Omental fat pad (tissue), 4 donors: ENCODE measurements around the gene ZNF341. TPM values are rescaled to one million over a fixed set of nuclear protein-coding genes. Genes with fewer than 3 reads are reported as not detected.

Source experiments
- ATAC-seq: fragments of 150-250 bp; one replicate; pipeline ENCODE4 v1.9.1; 2016; ENCODE audit warnings: mild to moderate bottlenecking, moderate library complexity; ENCODE audit not compliant: low FRiP score
- DNase-seq: peaks from one replicate; pipeline ENCODE4 v3.0.0-alpha.2; 2019; ENCODE audit warnings: low spot score
- CTCF ChIP-seq, 3 donors: fragments of 450-650 bp; IDR thresholded peaks; one replicate each; pipeline ENCODE4 v1.5.1; 2016 to 2017; ENCODE audit warnings: antibody characterized with exemption in 3 of 3, mild to moderate bottlenecking in 3 of 3, moderate library complexity in 2 of 3
- total RNA-seq, 4 donors: library from RNA; depleted of rRNA; stranded (reverse); fragments of >200 nt; gene quantifications; one replicate each; pipeline ENCODE4 v1.1.0, GENCODE V29; 2016

Gene ZNF341
- total RNA-seq, 4 donors from 2014 or later = 1.6 to 2.3 (median 2.0) TPM

GRCh38 chr20:33724439-33725094 is 7.2 kb upstream of the ZNF341 start:
- ATAC-seq (no peak), DNase-seq (no peak)
- no peak for TF ChIP-seq CTCF (IDR thresholded peaks at IDR 0.05)

GRCh38 chr20:33725607-33726264 is 6.1 kb upstream of the ZNF341 start:
- no peak for DNase-seq
- TF ChIP-seq CTCF (IDR thresholded peaks at IDR 0.05) = no peak
- no peak for ATAC-seq

- no peak for TF ChIP-seq CTCF (IDR thresholded peaks at IDR 0.05)
- no peak for ATAC-seq
- DNase-seq = no peak
Measured at GRCh38 chr20:33727115-33727479, 4.7 kb upstream of the ZNF341 start.

GRCh38 chr20:33727806-33728205 is 4.0 kb upstream of the ZNF341 start:
- TF ChIP-seq CTCF (IDR thresholded peaks at IDR 0.05) = no peak
- DNase-seq = no peak
- no peak for ATAC-seq

- no peak for DNase-seq
- no peak for TF ChIP-seq CTCF (IDR thresholded peaks at IDR 0.05)
- ATAC-seq = no peak
Measured at GRCh38 chr20:33728463-33728862, 3.3 kb upstream of the ZNF341 start.

GRCh38 chr20:33729101-33729500 is 2.7 kb upstream of the ZNF341 start:
- DNase-seq = no peak
- TF ChIP-seq CTCF (IDR thresholded peaks at IDR 0.05) = no peak

More at GRCh38 chr20:33729101-33729500, 2.7 kb upstream of the ZNF341 start:
- ATAC-seq = no peak
